Smooth muscle cell (in vitro differentiated cells): ENCODE data around the gene C14orf93. TPM values are rescaled to one million over a fixed set of nuclear protein-coding genes. Genes with fewer than 3 reads are reported as not detected.

ENCODE experiments used
- DNase-seq: peaks from one replicate; lab custom pipeline; 2025; ENCODE audit not compliant: unreplicated experiment; lab: John Stamatoyannopoulos, UW
- H2AFZ ChIP-seq: fragments of 200-600 bp; sonication (generic); 2 replicates; pipeline ENCODE4 v1.6.0; 2016; ENCODE audit warnings: antibody characterized with exemption, low read depth, mild to moderate bottlenecking
- H3F3A ChIP-seq: fragments of 200-600 bp; sonication (generic); 2 replicates; pipeline ENCODE4 v1.6.0; 2017; ENCODE audit warnings: antibody characterized with exemption, low read depth
- H3K27ac ChIP-seq: fragments of 200-600 bp; sonication (generic); 2 replicates; pipeline ENCODE4 v1.5.1; 2016; ENCODE audit warnings: low read depth, mild to moderate bottlenecking
- H3K27me3 ChIP-seq: fragments of 200-600 bp; sonication (generic); 2 replicates; pipeline ENCODE4 v1.6.1; 2016; ENCODE audit warnings: low read depth, mild to moderate bottlenecking
- H3K36me3 ChIP-seq: fragments of 200-600 bp; sonication (generic); 2 replicates; pipeline ENCODE4 v1.5.1; 2016; ENCODE audit warnings: low read depth
- H3K4me1 ChIP-seq: fragments of 200-600 bp; sonication (generic); 2 replicates; pipeline ENCODE4 v1.5.1; 2016; ENCODE audit warnings: low read depth
- H3K4me2 ChIP-seq: fragments of 200-600 bp; sonication (generic); 2 replicates; pipeline ENCODE4 v1.6.0; 2016; ENCODE audit warnings: mild to moderate bottlenecking
- H3K4me3 ChIP-seq: fragments of 200-600 bp; sonication (generic); 2 replicates; pipeline ENCODE4 v1.5.1; 2016; ENCODE audit warnings: mild to moderate bottlenecking
- H3K79me2 ChIP-seq: fragments of 200-600 bp; sonication (generic); 2 replicates; pipeline ENCODE4 v1.6.0; 2016; ENCODE audit warnings: low read depth, mild to moderate bottlenecking
- H3K9ac ChIP-seq: fragments of 200-600 bp; sonication (generic); 2 replicates; pipeline ENCODE4 v1.6.0; 2016; ENCODE audit warnings: low read depth
- H3K9me3 ChIP-seq: fragments of 200-600 bp; sonication (generic); replicated peaks from 2 replicates; pipeline ENCODE4 v1.5.1; 2016; ENCODE audit warnings: low read depth
- H4K20me1 ChIP-seq: fragments of 200-600 bp; sonication (generic); 2 replicates; pipeline ENCODE4 v1.6.0; 2016; ENCODE audit warnings: low read depth
- WGBS: methylation state at CpG from one replicate; pipeline ENCODE4 v1.1.7; 2016; ENCODE audit warnings: low lambda C conversion rate; 5-methylcytosine and 5-hydroxymethylcytosine counted together
- polyA plus RNA-seq: library from polyadenylated mRNA; unstranded; fragments of >200 nt; fragmentation: Nextera tagmentation; extraction: Ambion mirVana; gene quantifications from 2 replicates; pipeline ENCODE4 v1.2.1, GENCODE V29; 2016
- total RNA-seq: library from RNA; depleted of rRNA; stranded (reverse); fragments of >200 nt; gene quantifications from 2 replicates; pipeline ENCODE4 v1.2.3, GENCODE V29; 2014
- TF ChIP-seq, protein P1 (sequence below): fragments of 200-600 bp; sonication (generic); IDR thresholded peaks from 2 replicates; pipeline ENCODE4 v1.5.1; 2017; ENCODE audit warnings: borderline replicate concordance, mild to moderate bottlenecking, antibody characterized with exemption; ENCODE audit not compliant: insufficient read depth, poor library complexity, severe bottlenecking

The C14orf93 gene
- total and polyA plus RNA-seq, 2 experiments from 2014 or later, result 6.7 to 10.2 TPM

DNA sequence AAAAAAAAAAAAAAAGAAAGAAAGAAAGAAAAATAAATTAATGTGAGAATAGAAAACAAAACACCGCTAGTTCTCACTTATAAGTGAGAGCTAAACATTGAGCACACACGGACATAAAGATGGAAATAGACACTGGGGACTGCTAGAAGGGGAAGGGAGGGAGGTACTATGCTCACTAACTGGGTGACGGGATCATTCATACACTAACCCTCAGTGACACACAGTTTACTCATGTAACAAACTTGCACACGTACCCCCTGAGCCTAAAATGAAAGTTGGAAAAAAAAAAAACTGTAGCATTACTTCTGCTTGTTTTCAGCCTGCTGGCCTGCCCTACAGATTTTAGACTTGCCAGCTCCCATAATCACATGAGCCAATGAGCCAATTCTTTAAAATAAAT lies 70.3 kb downstream of the C14orf93 start:
- Histone ChIP-seq H3K79me2 (no peaks in the 10 kb centered on the region), H3K4me3 (no peak overlapping the region), H3K4me1 (no peaks in the 10 kb centered on the region), H3K9me3 (no peaks in the 10 kb centered on the region), H2AFZ (no peak overlapping the region), H4K20me1 (no peaks in the 10 kb centered on the region), H3F3A (no peaks in the 10 kb centered on the region), H3K27me3 (no peaks in the 10 kb centered on the region), H3K4me2 (no peak overlapping the region), H3K36me3 (no peaks in the 10 kb centered on the region), H3K9ac (no peak overlapping the region), H3K27ac (no peak overlapping the region)
- TF ChIP-seq, protein P1, sequence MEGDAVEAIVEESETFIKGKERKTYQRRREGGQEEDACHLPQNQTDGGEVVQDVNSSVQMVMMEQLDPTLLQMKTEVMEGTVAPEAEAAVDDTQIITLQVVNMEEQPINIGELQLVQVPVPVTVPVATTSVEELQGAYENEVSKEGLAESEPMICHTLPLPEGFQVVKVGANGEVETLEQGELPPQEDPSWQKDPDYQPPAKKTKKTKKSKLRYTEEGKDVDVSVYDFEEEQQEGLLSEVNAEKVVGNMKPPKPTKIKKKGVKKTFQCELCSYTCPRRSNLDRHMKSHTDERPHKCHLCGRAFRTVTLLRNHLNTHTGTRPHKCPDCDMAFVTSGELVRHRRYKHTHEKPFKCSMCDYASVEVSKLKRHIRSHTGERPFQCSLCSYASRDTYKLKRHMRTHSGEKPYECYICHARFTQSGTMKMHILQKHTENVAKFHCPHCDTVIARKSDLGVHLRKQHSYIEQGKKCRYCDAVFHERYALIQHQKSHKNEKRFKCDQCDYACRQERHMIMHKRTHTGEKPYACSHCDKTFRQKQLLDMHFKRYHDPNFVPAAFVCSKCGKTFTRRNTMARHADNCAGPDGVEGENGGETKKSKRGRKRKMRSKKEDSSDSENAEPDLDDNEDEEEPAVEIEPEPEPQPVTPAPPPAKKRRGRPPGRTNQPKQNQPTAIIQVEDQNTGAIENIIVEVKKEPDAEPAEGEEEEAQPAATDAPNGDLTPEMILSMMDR, result no peak
- no peak for DNase-seq
- 94% methylated on average over 4 of the region's 4 CpGs for WGBS

Other genes with a start within 250 kb of the C14orf93 start
- 88.8 and 93.8 TPM in 2 replicates for gene OXA1L, start 243.5 kb downstream of the C14orf93 start, total RNA-seq
- 55.9 and 69.3 TPM in 2 replicates for gene OXA1L, start 243.5 kb downstream of the C14orf93 start, polyA plus RNA-seq
- gene SLC7A7, start 194.7 kb downstream of the C14orf93 start, total RNA-seq, result 10.3 and 18.5 TPM in 2 replicates
- 10.0 and 14.1 TPM in 2 replicates for gene SLC7A7, start 194.7 kb downstream of the C14orf93 start, polyA plus RNA-seq
- gene MRPL52, start 180.3 kb downstream of the C14orf93 start, total RNA-seq, result 85.8 and 220 TPM in 2 replicates
- gene MRPL52, start 180.3 kb downstream of the C14orf93 start, polyA plus RNA-seq, result 274 and 296 TPM in 2 replicates
- gene MMP14, start 173.6 kb downstream of the C14orf93 start, total RNA-seq, result 444 and 491 TPM in 2 replicates
- gene MMP14, start 173.6 kb downstream of the C14orf93 start, polyA plus RNA-seq, result 52.3 and 58.1 TPM in 2 replicates
- 32.4 and 38.8 TPM in 2 replicates for gene LRP10, start 138.4 kb downstream of the C14orf93 start, total RNA-seq
- gene LRP10, start 138.4 kb downstream of the C14orf93 start, polyA plus RNA-seq, result 81.2 and 87.1 TPM in 2 replicates
- gene REM2, start 126.9 kb downstream of the C14orf93 start, total RNA-seq, result 0.22 and 2.6 TPM in 2 replicates
- gene REM2, start 126.9 kb downstream of the C14orf93 start, polyA plus RNA-seq, result 1.6 and 5.9 TPM in 2 replicates
- 69.8 and 112 TPM in 2 replicates for gene RBM23, start 91.0 kb downstream of the C14orf93 start, total RNA-seq
- gene RBM23, start 91.0 kb downstream of the C14orf93 start, polyA plus RNA-seq, result 59.3 and 72.4 TPM in 2 replicates
- gene PRMT5, start 80.8 kb downstream of the C14orf93 start, total RNA-seq, result 50.3 and 81.2 TPM in 2 replicates
- gene PRMT5, start 80.8 kb downstream of the C14orf93 start, polyA plus RNA-seq, result 80.0 and 82.1 TPM in 2 replicates
- 15.6 and 30.2 TPM in 2 replicates for gene HAUS4, start 53.1 kb downstream of the C14orf93 start, total RNA-seq
- 15.6 and 19.1 TPM in 2 replicates for gene HAUS4, start 53.1 kb downstream of the C14orf93 start, polyA plus RNA-seq
- 20.7 and 21.2 TPM in 2 replicates for gene AJUBA, start 27.6 kb downstream of the C14orf93 start, total RNA-seq
- 19.8 and 23.8 TPM in 2 replicates for gene AJUBA, start 27.6 kb downstream of the C14orf93 start, polyA plus RNA-seq
- 161 and 183 TPM in 2 replicates for gene PSMB5, start 24.8 kb upstream of the C14orf93 start, total RNA-seq
- 372 and 374 TPM in 2 replicates for gene PSMB5, start 24.8 kb upstream of the C14orf93 start, polyA plus RNA-seq
- gene PSMB11, start 32.1 kb upstream of the C14orf93 start, total RNA-seq, result not detected in 2 replicates
- gene PSMB11, start 32.1 kb upstream of the C14orf93 start, polyA plus RNA-seq, result not detected in 2 replicates
- gene CDH24, start 47.4 kb upstream of the C14orf93 start, total RNA-seq, result 3.6 and 5.5 TPM in 2 replicates
- gene CDH24, start 47.4 kb upstream of the C14orf93 start, polyA plus RNA-seq, result 6.9 and 8.0 TPM in 2 replicates
- gene ACIN1, start 85.0 kb upstream of the C14orf93 start, total RNA-seq, result 64.5 and 69.0 TPM in 2 replicates
- gene ACIN1, start 85.0 kb upstream of the C14orf93 start, polyA plus RNA-seq, result 33.7 and 39.3 TPM in 2 replicates
- gene C14orf119, start 85.4 kb upstream of the C14orf93 start, total RNA-seq, result 54.1 and 57.2 TPM in 2 replicates
- 119 and 130 TPM in 2 replicates for gene C14orf119, start 85.4 kb upstream of the C14orf93 start, polyA plus RNA-seq
- gene CIROP, start 94.8 kb upstream of the C14orf93 start, total RNA-seq, result not detected in 2 replicates
- not detected in 2 replicates for gene CIROP, start 94.8 kb upstream of the C14orf93 start, polyA plus RNA-seq
- not detected in 2 replicates for gene CEBPE, start 109.1 kb upstream of the C14orf93 start, total RNA-seq
- gene CEBPE, start 109.1 kb upstream of the C14orf93 start, polyA plus RNA-seq, result not detected in 2 replicates
- 16.4 and 18.9 TPM in 2 replicates for gene SLC7A8, start 173.5 kb upstream of the C14orf93 start, total RNA-seq
- 26.0 and 29.1 TPM in 2 replicates for gene SLC7A8, start 173.5 kb upstream of the C14orf93 start, polyA plus RNA-seq
- gene RNF212B, start 227.8 kb upstream of the C14orf93 start, total RNA-seq, result not detected in 2 replicates
- gene RNF212B, start 227.8 kb upstream of the C14orf93 start, polyA plus RNA-seq, result not detected in 2 replicates